H54 (cell line): ENCODE results near the gene SIGLEC9.

Experiments used
- DNase-seq: peaks from one replicate; pipeline ENCODE4 v3.0.0; 2011; ENCODE audit warnings: low spot score, mixed read lengths; ENCODE audit not compliant: insufficient read length
- FAIRE-seq: peaks from 3 replicates; lab custom pipeline; 2011; peaks lifted over from hg19 to GRCh38; lab: Jason Lieb, UNC
- POLR2A ChIP-seq: IDR thresholded peaks from 2 replicates; pipeline ENCODE4 v1.6.1; 2011; ENCODE audit warnings: low read depth, mild to moderate bottlenecking, low read length

SIGLEC9 gene

DNA sequence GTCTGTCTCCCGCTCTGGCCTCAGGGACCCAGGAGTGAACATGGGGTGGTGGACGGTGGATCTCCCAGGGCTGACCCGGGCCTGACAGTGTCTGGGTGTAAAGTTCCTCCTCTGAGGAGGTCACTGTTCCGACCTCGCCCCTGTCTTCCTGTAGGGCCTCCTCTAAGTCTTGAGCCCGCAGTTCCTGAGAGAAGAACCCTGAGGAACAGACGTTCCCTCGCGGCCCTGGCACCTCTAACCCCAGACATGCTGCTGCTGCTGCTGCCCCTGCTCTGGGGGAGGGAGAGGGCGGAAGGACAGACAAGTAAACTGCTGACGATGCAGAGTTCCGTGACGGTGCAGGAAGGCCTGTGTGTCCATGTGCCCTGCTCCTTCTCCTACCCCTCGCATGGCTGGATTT, at the start of gene SIGLEC9:
SIGLEC9 (plus strand) TSS at position 178 of the 400 bp plus-strand sequence; CDS start at position 247, 69 bp downstream.
- FAIRE-seq: no peak

DNA sequence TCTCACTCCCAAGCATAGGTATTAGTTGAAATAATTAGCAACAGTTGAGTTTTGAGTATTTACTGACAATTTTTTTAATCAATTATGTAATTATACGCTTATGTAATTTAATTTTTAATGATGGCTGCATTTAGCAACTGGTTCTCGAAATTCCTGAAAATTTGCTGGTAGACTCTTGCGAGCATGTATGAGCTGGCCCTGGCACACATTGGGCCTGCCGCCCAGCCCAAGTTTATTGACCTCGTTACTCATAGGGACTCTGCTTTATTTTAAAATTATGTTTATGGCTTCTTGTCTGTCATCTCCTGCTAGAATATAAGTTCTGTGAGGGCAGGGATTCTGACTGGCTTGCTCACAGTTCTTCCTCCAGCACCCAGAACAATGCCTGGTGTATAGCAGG, 48.7 kb upstream of the SIGLEC9 start:
- no peak for DNase-seq
- no peak for FAIRE-seq
- no peak for TF ChIP-seq POLR2A

More for the DNA sequence above, at the start of gene SIGLEC9:
- DNase-seq: no peak
- TF ChIP-seq POLR2A: no peak

DNA sequence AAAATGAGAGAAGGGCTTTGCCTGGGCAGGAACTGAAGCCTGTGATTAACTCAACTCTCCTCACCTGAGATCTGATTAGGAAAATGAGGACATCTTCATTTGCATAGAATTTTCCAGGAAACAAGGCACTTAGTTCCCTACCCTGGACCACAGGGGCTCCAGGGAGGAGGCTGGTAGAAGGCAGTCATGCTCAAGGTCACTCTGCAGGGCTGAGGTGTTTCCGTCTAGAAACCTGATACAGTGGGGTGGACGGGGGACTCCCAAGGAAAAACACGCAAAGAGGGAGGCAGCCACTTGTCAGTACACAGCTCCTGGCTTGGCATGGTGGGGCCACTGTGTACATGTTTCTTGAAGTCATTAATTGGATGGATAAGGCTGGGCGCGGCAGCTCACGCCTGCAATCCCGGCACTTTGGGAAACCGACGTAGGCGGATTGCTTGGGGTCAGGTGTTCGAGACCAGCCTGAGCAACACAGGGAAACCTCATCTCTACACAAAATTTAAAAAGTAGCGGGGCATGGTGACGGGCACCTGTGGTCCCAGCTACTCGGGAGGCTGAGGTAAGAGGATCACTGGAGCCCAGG, 48.0 kb upstream of the SIGLEC9 start:
- no peak for TF ChIP-seq POLR2A
- FAIRE-seq (no peak), DNase-seq (no peak)

GRCh38 chr19:51078104-51078503, 46.6 kb upstream of the SIGLEC9 start:
- DNase-seq: no peak
- no peak for FAIRE-seq
- TF ChIP-seq POLR2A: no peak

GRCh38 chr19:51078731-51079130, 46.0 kb upstream of the SIGLEC9 start:
- no peak for FAIRE-seq
- no peak for TF ChIP-seq POLR2A
- no peak for DNase-seq

DNA sequence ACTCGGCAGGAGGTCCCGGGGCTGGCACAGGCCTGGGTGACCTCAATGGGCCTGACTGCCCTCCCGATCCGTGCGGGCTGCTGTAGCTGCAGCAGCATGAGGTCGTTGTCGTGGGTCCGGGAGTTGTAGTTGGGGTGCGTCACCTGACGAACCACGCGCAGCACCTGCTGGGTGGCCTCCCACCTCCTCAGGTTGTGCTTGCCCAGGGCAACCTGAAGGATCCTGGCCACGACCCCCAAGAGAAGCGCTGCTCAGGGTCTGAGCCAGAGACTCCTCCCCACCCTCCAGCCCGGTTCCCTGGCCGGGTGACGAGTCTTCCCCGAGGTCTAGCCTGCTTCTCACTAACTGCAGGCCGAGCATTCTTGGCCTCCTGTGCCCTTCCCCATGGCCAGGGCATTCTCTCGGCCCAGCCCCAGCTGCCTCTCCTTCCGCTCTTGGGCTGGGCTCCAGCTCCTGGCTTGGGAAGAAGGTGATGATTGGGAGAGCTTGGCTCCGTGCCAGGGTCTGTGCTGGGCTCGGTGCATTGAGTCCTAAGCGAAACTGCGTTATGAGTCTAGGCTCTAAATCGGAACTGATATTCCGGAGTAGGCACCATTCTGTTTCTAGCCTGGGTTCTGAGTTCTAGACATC, 45.1 kb upstream of the SIGLEC9 start:
- no peak for TF ChIP-seq POLR2A
- DNase-seq (no peak), FAIRE-seq (no peak)

GRCh38 chr19:51081476-51081875, 43.2 kb upstream of the SIGLEC9 start:
- TF ChIP-seq POLR2A: no peak
- no peak for DNase-seq
- no peak for FAIRE-seq

GRCh38 chr19:51082611-51083010, 42.1 kb upstream of the SIGLEC9 start, which contains the start of gene KLK14:
KLK14 (minus strand) TSS chr19:51082887; CDS start chr19:51082614, 273 bp downstream.
- DNase-seq: no peak
- FAIRE-seq: no peak
- no peak for TF ChIP-seq POLR2A

GRCh38 chr19:51083181-51083580, 41.5 kb upstream of the SIGLEC9 start:
- no peak for FAIRE-seq
- DNase-seq: no peak
- TF ChIP-seq POLR2A: no peak

DNA sequence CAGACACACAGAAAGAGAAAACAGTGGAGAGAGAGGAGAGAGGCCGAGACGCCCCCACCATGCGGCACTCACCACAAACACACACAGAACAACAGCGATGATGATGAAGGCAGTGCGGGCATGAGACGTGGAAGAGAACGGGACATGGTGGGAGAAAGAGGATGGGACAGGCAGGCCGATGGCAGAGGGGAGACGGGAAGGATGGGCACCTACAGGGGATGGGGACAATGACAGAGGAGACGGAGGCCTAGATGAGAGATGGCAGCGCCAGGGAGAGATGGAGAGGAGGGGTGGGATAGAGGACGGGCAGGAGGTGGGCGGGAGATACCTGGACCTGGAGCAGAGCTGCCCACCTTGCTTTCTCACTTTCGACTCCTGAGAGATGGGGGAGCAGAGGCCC, 40.9 kb upstream of the SIGLEC9 start:
- DNase-seq (no peak), FAIRE-seq (no peak)
- no peak for TF ChIP-seq POLR2A

DNA sequence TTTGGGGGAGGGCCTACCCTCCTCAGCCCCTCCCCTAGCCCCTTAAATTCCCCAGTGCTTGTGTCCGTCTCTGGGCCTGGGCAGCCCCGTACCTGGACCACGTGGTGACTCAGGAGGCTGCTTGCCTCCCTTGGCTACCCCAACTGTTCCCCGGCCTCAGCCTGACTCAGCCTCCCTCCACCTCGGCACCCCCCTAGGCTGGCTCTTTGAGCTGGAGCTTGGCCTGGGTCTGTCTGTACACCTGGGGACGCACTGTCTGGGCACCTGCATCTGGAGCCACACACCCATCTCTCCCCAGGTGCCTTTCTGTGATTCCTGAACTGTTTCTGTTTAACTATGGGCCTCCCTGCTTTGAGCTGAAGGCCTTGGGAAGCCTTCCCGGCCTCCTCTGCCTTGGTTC, 40.2 kb upstream of the SIGLEC9 start:
- TF ChIP-seq POLR2A: no peak
- DNase-seq (no peak), FAIRE-seq (no peak)

GRCh38 chr19:51086153-51086850, 38.4 kb upstream of the SIGLEC9 start:
- no peak for FAIRE-seq
- DNase-seq: no peak
- TF ChIP-seq POLR2A: no peak

DNA sequence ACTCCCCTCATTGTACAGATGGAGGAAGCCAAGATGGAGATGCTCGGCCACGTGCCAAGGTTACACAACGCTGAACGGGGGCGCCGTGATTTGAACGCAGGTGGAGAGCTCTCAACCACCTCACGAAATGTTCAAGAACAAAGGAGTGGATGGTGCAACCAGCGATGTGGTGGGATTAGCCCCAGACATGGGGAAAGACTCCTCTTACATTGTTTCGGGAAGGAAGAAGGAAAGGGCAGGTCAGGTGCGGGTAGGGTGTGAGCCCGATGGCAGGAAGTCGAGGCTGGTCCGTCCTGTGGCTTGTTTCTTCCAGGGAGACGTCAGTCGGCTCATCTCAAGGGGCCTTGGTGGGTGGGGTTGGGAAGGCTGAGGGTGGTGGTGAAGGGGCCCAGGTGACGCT, 34.9 kb upstream of the SIGLEC9 start:
- no peak for DNase-seq
- FAIRE-seq: no peak
- TF ChIP-seq POLR2A: no peak

DNA sequence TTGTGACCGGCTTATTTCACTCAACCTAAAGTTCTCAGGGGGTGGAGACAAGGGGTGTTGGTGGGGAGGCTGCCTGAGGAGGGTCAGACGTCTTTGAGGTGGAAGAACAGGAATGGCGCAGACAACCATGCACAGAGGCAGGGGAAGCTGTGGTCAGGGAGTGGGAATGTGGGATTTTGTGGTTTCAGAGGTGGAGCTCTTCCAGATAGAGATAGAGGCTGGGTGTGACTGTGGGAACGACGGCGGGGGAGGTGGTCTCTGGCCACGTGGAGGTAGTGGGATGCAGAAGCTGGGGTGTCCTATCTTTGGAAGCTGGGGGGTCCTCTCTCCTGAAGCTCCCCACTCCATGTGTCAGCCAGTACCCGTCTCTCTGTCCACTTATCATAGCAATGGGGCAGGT, 34.2 kb upstream of the SIGLEC9 start:
- DNase-seq (no peak), FAIRE-seq (no peak)
- no peak for TF ChIP-seq POLR2A
